HepG2 (cell line): ENCODE data around the gene NCAPD2. TPM values are rescaled to one million over a fixed set of nuclear protein-coding genes. Genes with fewer than 3 reads are reported as not detected.

Experiments
- CBFB ChIP-seq: sonication (generic); formaldehyde crosslinking; IDR thresholded peaks from 2 replicates; pipeline ENCODE4 v1.4.0; 2020; ENCODE audit warnings: missing genetic modification reagents
- CENPT ChIP-seq: sonication (generic); formaldehyde crosslinking; IDR thresholded peaks from 2 replicates; pipeline ENCODE4 v1.8.0; 2022; ENCODE audit warnings: low read depth, mild to moderate bottlenecking, moderate library complexity, missing genetic modification reagents
- DRAP1 ChIP-seq: IDR thresholded peaks from 2 replicates; pipeline ENCODE4 v1.6.1; 2016; ENCODE audit warnings: missing genetic modification reagents, missing compliant biosample characterization
- ELF4 ChIP-seq: sonication (generic); formaldehyde crosslinking; IDR thresholded peaks from 2 replicates; pipeline ENCODE4 v1.5.0; 2020; ENCODE audit warnings: missing genetic modification reagents, mild to moderate bottlenecking, moderate library complexity, borderline replicate concordance
- GRHL1 ChIP-seq: sonication (generic); formaldehyde crosslinking; conservative IDR thresholded peaks from 2 replicates; pipeline ENCODE4 v1.8.0; 2022; ENCODE audit warnings: missing genetic modification reagents
- HNRNPK ChIP-seq: fragments of 200-400 bp; formaldehyde crosslinking; IDR thresholded peaks from 2 replicates; pipeline ENCODE4 v1.6.1; 2018; ENCODE audit warnings: low read length, low read depth, moderate library complexity, mild to moderate bottlenecking; ENCODE audit not compliant: poor library complexity, severe bottlenecking
- LRRFIP1 ChIP-seq: sonication (generic); formaldehyde crosslinking; conservative IDR thresholded peaks from 2 replicates; pipeline ENCODE4 v1.4.0; 2020; ENCODE audit warnings: missing genetic modification reagents
- MTERF4 ChIP-seq: sonication (generic); formaldehyde crosslinking; IDR thresholded peaks from 2 replicates; pipeline ENCODE4 v1.8.0; 2023; ENCODE audit warnings: mild to moderate bottlenecking, missing genetic modification reagents
- MXD4 ChIP-seq: IDR thresholded peaks from 2 replicates; pipeline ENCODE4 v1.6.1; 2016; ENCODE audit warnings: mild to moderate bottlenecking, missing biosample characterization, missing genetic modification reagents
- NFE2 ChIP-seq: sonication (generic); formaldehyde crosslinking; IDR thresholded peaks from 2 replicates; pipeline ENCODE4 v1.4.0; 2020; ENCODE audit warnings: missing genetic modification reagents
- NFRKB ChIP-seq: fragments of 450-650 bp; IDR thresholded peaks from 2 replicates; pipeline ENCODE4 v1.6.1; 2017
- PAWR ChIP-seq: sonication (generic); formaldehyde crosslinking; IDR thresholded peaks from 2 replicates; pipeline ENCODE4 v1.4.0; 2020; ENCODE audit warnings: missing genetic modification reagents, mild to moderate bottlenecking, borderline replicate concordance
- SKIL ChIP-seq: sonication (generic); formaldehyde crosslinking; IDR thresholded peaks from 2 replicates; pipeline ENCODE4 v1.8.0; 2022; ENCODE audit warnings: missing genetic modification reagents, mild to moderate bottlenecking, moderate library complexity, borderline replicate concordance
- THAP8 ChIP-seq: sonication (generic); formaldehyde crosslinking; IDR thresholded peaks from 2 replicates; pipeline ENCODE4 v1.5.1; 2020; ENCODE audit warnings: missing genetic modification reagents, mild to moderate bottlenecking, borderline replicate concordance
- U2AF1 ChIP-seq: fragments of 200-400 bp; formaldehyde crosslinking; optimal IDR thresholded peaks from 2 replicates; pipeline ENCODE3; 2017; ENCODE audit warnings: mild to moderate bottlenecking, low read depth, low read length
- ZFX ChIP-seq: sonication (generic); formaldehyde crosslinking; IDR thresholded peaks from 2 replicates; pipeline ENCODE4 v1.4.0; 2020; ENCODE audit warnings: mild to moderate bottlenecking, low read depth, missing genetic modification reagents, moderate library complexity
- ZFYVE20 ChIP-seq: sonication (generic); formaldehyde crosslinking; IDR thresholded peaks from 2 replicates; pipeline ENCODE4 v1.8.0; 2023; ENCODE audit warnings: low read depth, mild to moderate bottlenecking, moderate library complexity, missing genetic modification reagents, borderline replicate concordance
- ZNF619 ChIP-seq: sonication (generic); formaldehyde crosslinking; IDR thresholded peaks from 2 replicates; pipeline ENCODE4 v1.4.0; 2020; ENCODE audit warnings: mild to moderate bottlenecking, missing genetic modification reagents
- ZNF850 ChIP-seq: sonication (generic); formaldehyde crosslinking; conservative IDR thresholded peaks from 2 replicates; pipeline ENCODE4 v1.9.0; 2021; ENCODE audit warnings: mild to moderate bottlenecking, missing genetic modification reagents
- ZSCAN30 ChIP-seq: sonication (generic); formaldehyde crosslinking; IDR thresholded peaks from 2 replicates; pipeline ENCODE4 v1.5.0; 2020; ENCODE audit warnings: mild to moderate bottlenecking, missing genetic modification reagents
- polyA plus RNA-seq, 8 experiments: library from polyadenylated mRNA; depleted of rRNA in 3 of 8; stranded (reverse) in 7 of 8; unstranded in 1 of 8; fragments of >200 nt; fragmentation: Illumina TruSeq in 4 of 8; extraction: Trizol in 4 of 8; gene quantifications; 2 replicates each; pipeline versions ENCODE4 v1.2.1 to v1.2.3, GENCODE V29; 2011 to 2016; ENCODE audit warnings: low read depth in 4 of 8, missing spikeins in 1 of 8, mixed read lengths in 1 of 8; ENCODE audit not compliant: insufficient read depth in 1 of 8
- total RNA-seq, 5 experiments: library from RNA; depleted of rRNA; stranded (reverse); fragments of >200 nt; fragmentation: Illumina TruSeq; extraction: Trizol; gene quantifications; 2 replicates each; pipeline ENCODE4 v1.2.3, GENCODE V29; 2016; ENCODE audit warnings: low read depth in 1 of 5

Gene NCAPD2
- total and polyA plus RNA-seq, 2 of the 13 experiments (the other 11 are each of a cell fraction or from before 2014, with no cell fraction given) = 51.1 to 65.6 TPM

GRCh38 chr12:6493497-6494257 is at the start of gene NCAPD2 (continued):
- peak; percentile 80 for TF ChIP-seq DRAP1 (CRISPR knock-in tag)
- TF ChIP-seq THAP8 (CRISPR knock-in tag) = 0 out of 2 replicates have a peak, but pooled peaks have one; percentile 37
- TF ChIP-seq LRRFIP1 (CRISPR knock-in tag) = no peak
- no peak for TF ChIP-seq PAWR (CRISPR knock-in tag)
- TF ChIP-seq U2AF1 = no peak
- TF ChIP-seq CBFB = no peak; the same call in 1 of the 2 replicates
- TF ChIP-seq MXD4 (CRISPR knock-in tag) = no peak; the same call in 1 of the 2 replicates
- no peak for TF ChIP-seq ZFYVE20 (CRISPR knock-in tag)
- TF ChIP-seq SKIL (CRISPR knock-in tag) = 0 out of 2 replicates have a peak, but pooled peaks have one; percentile 12
- TF ChIP-seq ZNF850 = no peak
- TF ChIP-seq ELF4 (CRISPR knock-in tag) = no peak
- no peak for TF ChIP-seq NFRKB
- no peak for TF ChIP-seq HNRNPK
- no peak for TF ChIP-seq GRHL1 (CRISPR knock-in tag)
- peak; percentile 44 for TF ChIP-seq ZFX
- no peak for TF ChIP-seq CENPT (CRISPR knock-in tag)
- no peak for TF ChIP-seq MTERF4 (CRISPR knock-in tag)
- TF ChIP-seq NFE2 (CRISPR knock-in tag) = no peak
- TF ChIP-seq ZNF619 (CRISPR knock-in tag) = no peak
- no peak for TF ChIP-seq ZSCAN30 (CRISPR knock-in tag)
